ENCODE data around the gene MED13. TPM values are rescaled to one million over a fixed set of nuclear protein-coding genes. Genes with fewer than 3 reads are reported as not detected.
"Not testable (repeated sequence)": the region's sequence is repeated elsewhere in the genome, so short reads cannot be mapped to it uniquely, and the experiment has no call there.

MED13 gene
- total and polyA plus RNA-seq, 5 experiments from 2014 or later: 2.1 to 82.4 (median 3.7) TPM

DNA sequence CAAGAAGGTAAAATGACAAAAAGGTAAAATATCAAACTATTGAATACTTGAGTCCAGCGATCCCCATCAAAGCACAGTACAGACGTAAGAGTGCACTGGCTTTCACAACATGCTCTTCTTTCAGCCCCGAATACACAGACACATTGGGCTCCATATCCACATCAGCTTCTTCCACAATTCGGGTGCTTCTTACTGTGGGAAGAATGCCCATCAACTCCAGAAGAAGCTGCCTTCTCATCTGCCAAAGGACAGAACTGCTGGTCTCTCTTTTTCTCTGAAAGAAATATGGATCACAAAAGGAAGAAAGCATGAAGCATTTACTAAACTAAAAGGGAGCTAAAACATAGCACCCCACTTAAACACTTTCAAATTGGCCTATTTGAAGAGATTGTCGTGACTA, 157.7 kb downstream of the MED13 start:
- peaks cover 22 to 84% (median 31%) of the 10 kb centered on the region in 3 donors for H3K36me3 Mint-ChIP-seq
- no peak overlapping the region for H3K4me3 Mint-ChIP-seq
- H3K9me3 Mint-ChIP-seq: no peaks in the 10 kb centered on the region
- POLR2A ChIA-PET: interaction anchor here (0.5 kb wide), 1 partner anchor 24 kb away, joined by 3 read pairs; no protein-coding TSS in a partner anchor
- no peaks in the 10 kb centered on the region for H3K27me3 Mint-ChIP-seq
- peaks cover 0 to 6% (median under 1%) of the 10 kb centered on the region in 4 donors for H3K4me1 Mint-ChIP-seq
- DNase-seq (no peak), ATAC-seq (no peak)
- peak overlapping the region in 2 of 10 donors; percentile 3 to 4 for H3K27ac Mint-ChIP-seq

DNA sequence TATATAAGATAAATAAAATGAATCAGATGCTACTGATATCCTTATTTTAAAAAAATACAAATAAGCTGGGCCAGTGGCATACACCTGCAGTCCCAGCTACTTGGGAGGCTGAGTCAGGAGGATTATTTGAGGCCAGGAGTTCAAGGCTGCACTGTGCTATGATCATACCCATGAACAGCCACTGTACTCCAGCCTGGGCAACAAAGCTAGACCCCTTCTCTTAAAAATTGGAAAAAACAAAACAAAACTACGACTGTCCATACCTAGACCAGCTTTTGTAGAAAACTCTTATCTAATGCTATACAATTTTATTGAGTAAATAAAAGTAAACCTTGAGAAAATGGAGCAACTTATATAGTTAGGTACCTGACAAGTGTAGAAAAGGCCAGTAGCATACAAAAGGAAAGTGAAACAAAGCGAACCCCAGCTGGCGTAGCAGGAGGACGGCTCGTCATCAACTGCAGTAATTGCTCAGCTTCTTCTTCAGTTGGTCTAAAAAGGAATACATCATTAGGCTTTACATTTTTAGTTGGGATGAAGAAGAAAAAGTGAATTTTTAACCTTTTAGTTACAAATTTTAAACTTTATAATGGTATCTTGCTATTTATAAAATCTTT, 160.9 kb downstream of the MED13 start:
- Mint-ChIP-seq H3K4me3 (peak overlapping the region in 7 of 10 donors; percentile 56 to 78 (median 62)), H3K27ac (peak overlapping the region; percentile 46 to 92 (median 80)), H3K36me3 (peaks cover 13 to 85% (median 25%) of the 10 kb centered on the region in 3 donors), H3K9me3 (no peaks in the 10 kb centered on the region), H3K27me3 (no peaks in the 10 kb centered on the region), H3K4me1 (peaks cover 0 to 6% (median under 1%) of the 10 kb centered on the region in 4 donors)
- peak; percentile 59 to 66 for ATAC-seq
- DNase-seq: peak in 4 of 10 donors; percentile 6 to 37 (median 25)
- POLR2A ChIA-PET: no interaction called here

DNA sequence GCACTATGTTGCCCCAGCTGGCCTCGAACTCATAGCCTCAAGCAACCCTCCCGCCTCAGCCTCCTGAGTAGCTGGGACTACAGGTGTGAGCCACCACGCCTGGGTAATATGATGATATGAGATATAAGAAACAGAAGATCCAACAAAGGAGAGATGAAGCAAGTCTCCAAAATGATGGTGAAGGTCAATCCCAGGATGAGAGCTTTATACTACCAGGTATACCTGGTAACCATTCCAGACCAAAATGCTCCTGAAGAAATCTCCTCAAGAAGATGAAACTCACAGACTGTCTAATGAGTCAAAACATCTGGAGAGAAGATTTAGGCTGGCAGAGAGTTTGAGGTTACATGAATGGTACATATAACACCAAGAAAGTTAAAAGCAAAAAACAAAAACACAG, 161.8 kb downstream of the MED13 start:
- H3K4me3 Mint-ChIP-seq: peak overlapping the region in 2 of 10 donors; percentile 4 to 31
- peak overlapping the region in 4 of 10 donors; percentile 17 to 92 (median 72) for H3K27ac Mint-ChIP-seq
- DNase-seq (no peak), ATAC-seq (no peak)
- H3K9me3 Mint-ChIP-seq: no peaks in the 10 kb centered on the region
- POLR2A ChIA-PET: interaction anchor here (0.6 kb wide), 1 partner anchor 61 kb away, joined by 3 read pairs; no protein-coding TSS in a partner anchor
- H3K36me3 Mint-ChIP-seq: peaks cover 13 to 88% (median 25%) of the 10 kb centered on the region in 3 donors
- H3K27me3 Mint-ChIP-seq: no peaks in the 10 kb centered on the region
- H3K4me1 Mint-ChIP-seq: peaks cover 0 to 6% (median under 1%) of the 10 kb centered on the region in 4 donors

DNA sequence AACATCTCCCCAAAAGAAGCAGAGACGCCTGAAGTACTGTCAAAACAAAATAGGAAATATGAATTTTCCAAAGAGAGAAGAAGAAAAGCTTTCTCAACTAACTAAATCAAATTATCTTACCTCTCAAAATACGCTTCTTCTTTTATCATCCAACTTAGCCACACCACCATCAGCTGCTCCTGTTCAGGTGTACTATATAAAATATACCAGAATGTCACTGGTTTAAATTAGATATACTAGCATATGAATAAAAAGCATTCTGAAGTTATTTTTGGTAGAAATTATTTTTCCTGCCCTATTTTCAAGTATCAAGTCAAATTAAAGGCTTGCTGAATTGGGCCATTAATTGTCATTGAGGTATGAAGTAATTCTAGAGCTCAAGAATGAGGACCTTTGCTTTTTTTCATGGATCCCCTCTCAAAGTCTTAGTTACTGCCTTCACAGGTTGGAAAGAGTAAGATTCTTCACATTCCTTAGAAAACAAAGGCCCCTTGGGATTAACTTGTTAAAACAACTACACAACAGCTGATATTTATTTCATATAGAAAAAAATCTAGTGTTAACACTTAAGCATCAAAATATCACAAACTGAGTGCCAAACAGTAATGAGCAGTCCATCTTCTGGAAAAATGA, 167.4 kb downstream of the MED13 start:
- Mint-ChIP-seq H3K4me3 (no peak overlapping the region), H3K36me3 (peaks cover 0 to 81% (median 6%) of the 10 kb centered on the region in 3 donors), H3K27me3 (no peaks in the 10 kb centered on the region), H3K27ac (peak overlapping the region in 1 of 10 donors; percentile 38), H3K4me1 (peaks cover 0 to 4% (median 0%) of the 10 kb centered on the region in 4 donors), H3K9me3 (no peaks in the 10 kb centered on the region)
- no peak for DNase-seq
- POLR2A ChIA-PET: no interaction called here
- no peak for ATAC-seq

DNA sequence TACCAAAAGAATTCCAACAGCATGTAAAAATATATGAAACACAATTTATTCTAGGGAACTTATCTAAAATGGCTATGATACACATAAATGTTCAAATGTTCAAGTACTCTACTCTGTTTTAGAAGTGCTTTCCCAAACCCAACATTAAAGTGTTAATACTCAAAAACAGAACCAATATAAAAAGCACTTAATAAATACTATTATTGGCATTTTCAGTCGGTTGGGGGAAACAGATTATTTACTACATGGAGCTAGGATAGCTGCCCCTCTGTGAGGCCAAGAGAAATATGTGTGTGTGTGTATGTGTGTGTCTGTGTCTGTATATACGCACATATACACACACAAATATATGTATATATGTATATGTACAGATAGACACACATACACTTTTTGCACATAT, 169.7 kb downstream of the MED13 start:
- H3K4me3 Mint-ChIP-seq: no peak overlapping the region

DNA sequence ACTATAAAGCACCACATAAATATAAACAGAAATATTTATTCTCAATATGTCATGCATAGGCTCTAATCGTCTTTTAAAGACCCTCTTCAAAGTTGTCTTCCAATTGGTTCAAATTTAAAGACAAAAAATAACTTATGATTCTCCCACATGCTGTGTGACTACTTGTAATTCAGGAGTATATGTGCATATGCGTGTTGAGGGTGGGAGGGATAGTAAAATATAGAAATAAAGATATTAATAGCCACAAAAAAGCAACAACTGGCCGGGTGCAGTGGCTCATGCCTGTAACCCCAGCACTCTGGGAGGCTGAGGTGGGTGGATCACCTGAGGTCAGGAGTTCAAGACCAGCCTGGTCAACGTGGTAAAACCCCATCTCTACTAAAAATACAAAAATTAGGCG, 170.8 kb downstream of the MED13 start:
- H3K27me3 Mint-ChIP-seq, ATAC-seq, H3K4me3 Mint-ChIP-seq, DNase-seq, H3K4me1 Mint-ChIP-seq, H3K9me3 Mint-ChIP-seq, H3K27ac Mint-ChIP-seq, POLR2A ChIA-PET: not testable (repeated sequence)
- peaks cover 0 to 85% (median 16%) of the 10 kb centered on the region in 3 donors for H3K36me3 Mint-ChIP-seq

More for the DNA sequence above, 169.7 kb downstream of the MED13 start:
- H3K27ac Mint-ChIP-seq: peak overlapping the region in 1 of 10 donors; percentile 24
- no peaks in the 10 kb centered on the region for H3K27me3 Mint-ChIP-seq
- POLR2A ChIA-PET: no interaction called here
- peaks cover 0 to 84% (median 9%) of the 10 kb centered on the region in 3 donors for H3K36me3 Mint-ChIP-seq
- ATAC-seq: no peak
- H3K4me1 Mint-ChIP-seq: peaks cover 0 to 2% (median 0%) of the 10 kb centered on the region in 4 donors
- H3K9me3 Mint-ChIP-seq: no peaks in the 10 kb centered on the region
- no peak for DNase-seq

Other genes with a start within 250 kb of the MED13 start
- under 1 TPM; 0.75 to 0.77 TPM for gene BRIP1, start 201.8 kb downstream of the MED13 start, total RNA-seq
- under 1 TPM in 2 of 3 donors, not detected in 1; 0.46 to 0.72 TPM for gene BRIP1, start 201.8 kb downstream of the MED13 start, polyA plus RNA-seq
- gene INTS2, start 137.3 kb downstream of the MED13 start, total RNA-seq: 10 to 100 TPM; 18.1 to 19.4 TPM
- gene INTS2, start 137.3 kb downstream of the MED13 start, polyA plus RNA-seq: 1 to 10 TPM; 3.3 to 4.0 (median 3.3) TPM